ENCODE results near the gene UBA52.
"Not testable (repeated sequence)": the region's sequence is repeated elsewhere in the genome, so short reads cannot be mapped to it uniquely, and the experiment has no call there.

The UBA52 gene

GRCh38 chr19:18593367-18594095, 21.9 kb downstream of the UBA52 start:
- no peak for DNase-seq

GRCh38 chr19:18594096-18594823, 22.6 kb downstream of the UBA52 start:
- DNase-seq, result peak; percentile 40

GRCh38 chr19:18594824-18595373, 23.2 kb downstream of the UBA52 start:
- no peak for DNase-seq

GRCh38 chr19:18595475-18595874, 23.8 kb downstream of the UBA52 start:
- DNase-seq, result no peak

- no peak for DNase-seq
Observed at GRCh38 chr19:18596752-18597157, 25.1 kb downstream of the UBA52 start.

GRCh38 chr19:18597809-18598660, 26.4 kb downstream of the UBA52 start:
- no peak for DNase-seq

- DNase-seq, result no peak
Observed at GRCh38 chr19:18599485-18599884, 27.8 kb downstream of the UBA52 start.

- DNase-seq, result not testable (repeated sequence)
Observed at GRCh38 chr19:18600692-18601397, 29.2 kb downstream of the UBA52 start.

- DNase-seq, result no peak
Observed at GRCh38 chr19:18601875-18602274, 30.2 kb downstream of the UBA52 start.

GRCh38 chr19:18603255-18603957, 31.7 kb downstream of the UBA52 start:
- no peak for DNase-seq

- DNase-seq, result no peak
Observed at GRCh38 chr19:18603958-18604819, 32.5 kb downstream of the UBA52 start.

GRCh38 chr19:18604820-18605159, 33.1 kb downstream of the UBA52 start:
- DNase-seq, result no peak

GRCh38 chr19:18605196-18605545, 33.5 kb downstream of the UBA52 start:
- DNase-seq, result no peak

- DNase-seq, result no peak
Observed at GRCh38 chr19:18605546-18606280, 34.1 kb downstream of the UBA52 start.

- DNase-seq, result no peak
Observed at GRCh38 chr19:18606281-18607225, 34.9 kb downstream of the UBA52 start, which contains the start of gene CRLF1. Gene CRLF1 (minus strand): TSS chr19:18606799. CDS start chr19:18606656, 143 bp downstream.

GRCh38 chr19:18607226-18608101, 35.8 kb downstream of the UBA52 start:
- DNase-seq, result no peak

- DNase-seq, result no peak
Observed at GRCh38 chr19:18608102-18608804, 36.6 kb downstream of the UBA52 start.
